Hematopoietic multipotent progenitor cell treated with erythropoietin and hydrocortisone succinate and interleukin-3 and kit ligand, for 17 days (in vitro differentiated cells): ENCODE data around the gene DIP2B.
"Not testable (repeated sequence)": the region's sequence is repeated elsewhere in the genome, so short reads cannot be mapped to it uniquely, and the experiment has no call there.

Source experiments
- DNase-seq: peaks from one replicate; pipeline ENCODE4 v3.0.0-alpha.2; 2015; ENCODE audit warnings: low spot score

The DIP2B gene

DNA sequence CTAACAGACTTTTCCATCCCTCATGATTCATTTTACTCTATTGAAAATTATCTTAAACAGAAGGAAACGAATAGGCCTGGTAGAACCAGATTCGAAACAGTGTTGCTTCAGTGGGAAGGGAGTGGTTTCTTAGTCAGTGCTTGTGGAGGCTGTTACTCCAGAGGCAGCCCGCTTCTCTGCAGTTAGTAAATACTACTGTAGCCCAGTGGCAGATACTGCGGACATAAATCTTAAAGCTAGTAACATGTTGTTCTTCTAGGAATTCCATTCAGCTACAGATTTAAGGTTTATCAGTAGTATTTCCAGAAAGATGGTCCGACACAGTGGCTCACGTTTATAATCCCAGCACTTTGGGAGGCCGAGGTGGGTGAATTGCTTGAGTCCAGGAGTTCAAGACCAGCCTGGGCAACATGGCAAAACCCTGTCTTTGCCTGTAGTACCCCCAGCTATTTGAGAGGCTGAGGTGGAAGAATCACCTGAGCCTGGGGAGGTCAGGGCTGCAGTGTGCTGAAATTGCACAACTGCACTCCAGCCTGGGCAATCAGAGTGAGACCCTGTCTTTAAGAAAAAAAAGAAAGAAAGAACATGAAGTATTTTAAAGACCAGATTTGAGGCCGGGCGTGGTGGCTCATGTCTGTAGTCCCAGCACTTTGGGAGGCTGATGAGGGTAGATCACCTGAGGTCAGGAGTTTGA, 45.9 kb downstream of the DIP2B start:
- no peak for DNase-seq

DNA sequence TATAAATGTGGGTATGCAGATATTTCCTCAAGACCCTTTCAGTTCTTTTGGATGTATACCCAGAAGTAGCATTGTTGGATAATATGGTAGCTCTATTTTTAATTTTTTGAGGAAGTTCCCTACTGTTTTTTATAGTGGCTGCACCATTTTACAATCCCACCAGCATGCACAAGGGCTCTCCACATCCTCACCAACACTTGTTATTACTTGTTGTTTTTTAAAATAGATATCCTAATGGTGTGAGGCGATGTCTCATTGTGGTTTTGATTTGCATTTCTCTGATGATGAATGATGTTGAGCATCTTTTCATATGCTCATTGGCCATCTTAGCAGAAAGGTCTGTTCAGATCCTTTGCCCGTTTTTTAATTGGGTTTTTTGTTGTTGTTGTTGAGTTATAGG, 47.1 kb downstream of the DIP2B start:
- no peak for DNase-seq

DNA sequence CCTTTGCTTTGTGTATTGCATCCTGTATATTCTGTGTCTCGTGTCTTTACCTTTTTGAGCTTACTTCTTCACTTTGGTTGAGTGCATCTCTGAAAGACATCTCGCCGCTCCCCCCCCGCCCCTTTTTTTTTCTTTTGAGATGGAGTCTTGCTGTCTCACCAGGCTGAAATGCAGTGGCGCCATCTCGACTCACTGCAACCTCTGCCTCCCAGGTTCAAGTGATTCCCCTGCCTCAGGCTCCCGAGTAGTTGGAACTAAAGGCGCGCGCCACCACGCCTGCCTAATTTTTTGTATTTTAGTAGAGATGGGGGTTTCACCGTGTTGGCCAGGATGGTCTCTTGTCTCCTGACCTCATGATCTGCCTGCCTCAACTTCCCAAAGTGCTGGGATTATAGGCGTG, 49.9 kb downstream of the DIP2B start:
- DNase-seq: no peak

DNA sequence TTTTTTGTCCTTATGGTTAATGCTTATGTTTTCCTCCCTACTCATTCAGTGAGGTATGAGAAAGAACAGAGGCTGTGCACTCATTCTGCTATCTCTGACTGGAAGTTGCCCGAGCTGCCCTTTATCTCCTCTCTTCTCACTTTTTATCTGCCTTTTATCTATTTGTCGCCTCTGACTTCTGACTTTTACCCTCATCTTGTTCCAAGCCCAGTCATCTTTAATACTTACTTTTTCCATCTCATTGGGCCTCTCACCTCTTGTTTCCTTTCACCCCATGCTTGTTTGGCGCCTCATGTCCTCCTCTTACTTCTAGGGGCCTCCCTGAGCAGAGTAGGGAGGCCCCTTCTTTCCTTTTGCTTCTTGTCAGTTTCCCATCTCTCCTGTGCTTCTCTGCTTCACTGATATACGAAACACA, 50.7 kb downstream of the DIP2B start:
- no peak for DNase-seq

DNA sequence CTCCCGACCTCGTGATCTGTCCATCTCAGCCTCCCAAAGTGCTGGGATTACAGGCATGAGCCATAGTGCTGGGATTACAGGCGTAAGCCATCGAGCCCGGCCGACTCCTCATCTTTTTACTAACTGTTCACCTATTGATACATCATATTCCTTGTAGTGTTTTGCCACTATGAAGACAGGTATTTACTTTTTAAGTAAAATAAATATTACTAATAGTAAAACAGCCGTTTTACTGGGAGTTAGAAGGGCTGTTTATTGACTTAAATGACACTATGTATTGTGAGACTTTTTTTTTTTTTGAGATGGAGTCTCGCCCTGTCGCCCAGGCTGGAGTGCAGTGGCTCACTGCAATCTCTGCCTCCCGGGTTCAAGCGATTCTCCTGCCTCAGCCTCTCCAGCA, 51.5 kb downstream of the DIP2B start:
- DNase-seq: no peak

DNA sequence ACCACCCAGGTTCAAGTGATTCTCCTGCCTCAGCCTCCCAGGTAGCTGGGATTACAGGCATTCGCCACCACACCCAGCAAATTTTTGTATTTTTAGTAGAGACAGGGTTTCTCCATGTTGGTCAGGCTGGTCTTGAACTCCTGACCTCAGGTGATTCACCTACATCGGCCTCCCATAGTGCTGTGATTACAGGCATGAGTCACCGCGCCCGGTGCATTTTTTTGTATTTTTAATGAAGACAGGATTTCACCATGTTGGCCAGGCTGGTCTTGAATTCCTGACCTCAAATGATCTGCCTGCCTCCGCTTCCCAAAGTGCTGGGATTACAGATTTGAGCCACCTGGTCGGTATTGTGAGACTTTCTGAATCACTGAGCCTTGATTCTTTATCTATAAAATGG, 52.0 kb downstream of the DIP2B start:
- not testable (repeated sequence) for DNase-seq

DNA sequence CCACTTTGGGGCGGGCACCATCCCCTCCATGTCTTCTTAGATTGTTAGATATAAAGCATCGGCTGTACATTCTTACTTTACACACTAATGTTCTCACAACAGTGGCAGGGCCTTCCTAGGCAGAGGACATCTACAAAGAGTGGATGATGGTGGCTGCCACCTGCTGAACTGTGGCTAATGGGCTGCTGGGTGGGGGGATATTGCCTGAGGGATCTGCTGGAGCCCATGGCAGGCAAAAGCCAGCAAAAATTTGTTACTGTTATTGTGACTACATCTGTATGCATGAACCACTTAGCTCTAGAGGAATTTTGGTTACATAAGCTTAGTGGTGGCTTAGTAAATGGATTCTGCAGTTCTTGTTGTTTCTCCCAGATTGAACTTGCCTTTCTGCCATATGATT, 52.6 kb downstream of the DIP2B start:
- no peak for DNase-seq

DNA sequence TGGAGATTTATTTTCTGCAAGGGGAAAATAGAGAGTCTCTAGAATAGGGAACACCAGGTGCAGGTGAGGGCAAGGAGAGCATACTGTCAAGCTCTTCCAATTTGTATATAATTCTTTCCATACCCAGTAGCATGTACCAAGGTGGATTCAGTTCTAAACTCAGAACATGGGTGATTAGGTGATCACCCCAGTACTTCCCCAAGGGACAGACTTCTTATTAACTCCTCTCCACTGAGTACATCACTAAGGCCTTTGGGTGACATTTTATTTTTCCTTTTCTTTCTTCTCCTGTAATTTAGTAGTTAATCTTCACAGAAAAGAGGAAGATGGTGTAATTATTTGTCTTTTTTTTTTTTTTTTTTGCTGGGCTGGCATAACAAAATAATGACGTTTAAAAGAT, 54.2 kb downstream of the DIP2B start:
- DNase-seq: no peak

DNA sequence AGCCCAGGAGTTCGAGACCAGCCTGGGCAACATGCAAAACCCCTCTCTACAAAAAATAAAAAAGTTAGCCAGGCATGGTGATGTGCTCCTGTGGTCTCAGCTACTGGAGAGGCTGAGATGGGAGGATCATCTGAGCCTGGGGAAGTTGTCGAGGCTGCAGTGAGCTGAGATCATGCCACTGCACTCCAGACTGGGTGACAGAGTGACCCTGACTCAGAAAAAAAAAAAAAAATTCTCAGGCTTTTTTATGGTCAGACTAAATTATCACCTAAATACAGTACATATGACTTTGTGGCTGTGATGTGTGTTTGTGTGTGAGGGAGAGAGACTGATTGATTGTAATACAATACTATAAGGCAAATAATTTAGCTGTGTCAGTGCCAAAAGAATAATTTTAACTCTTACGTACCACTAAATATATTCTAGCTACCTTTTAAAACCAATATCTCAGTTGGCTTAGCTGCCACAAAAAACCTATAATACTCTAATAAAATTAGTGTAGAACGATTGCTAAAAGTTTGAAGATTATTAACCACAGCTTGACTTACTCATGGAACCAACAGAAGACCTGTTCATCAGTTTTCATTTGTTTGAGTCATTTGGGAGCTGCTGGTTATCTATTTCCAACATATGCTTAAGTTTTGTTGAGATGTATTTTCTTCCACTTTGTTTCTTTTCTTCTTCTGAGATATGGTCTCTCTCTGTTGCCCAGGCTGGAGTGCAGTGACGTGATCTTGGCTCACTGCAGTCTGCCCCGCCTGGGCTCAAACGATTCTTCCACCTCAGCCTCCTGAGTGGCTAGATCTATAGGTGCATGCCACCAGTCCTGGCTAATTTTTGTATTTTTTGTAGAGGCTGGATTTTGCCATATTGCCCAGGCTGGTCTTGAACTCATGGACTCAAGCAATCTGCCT, 58.0 kb downstream of the DIP2B start:
- no peak for DNase-seq

DNA sequence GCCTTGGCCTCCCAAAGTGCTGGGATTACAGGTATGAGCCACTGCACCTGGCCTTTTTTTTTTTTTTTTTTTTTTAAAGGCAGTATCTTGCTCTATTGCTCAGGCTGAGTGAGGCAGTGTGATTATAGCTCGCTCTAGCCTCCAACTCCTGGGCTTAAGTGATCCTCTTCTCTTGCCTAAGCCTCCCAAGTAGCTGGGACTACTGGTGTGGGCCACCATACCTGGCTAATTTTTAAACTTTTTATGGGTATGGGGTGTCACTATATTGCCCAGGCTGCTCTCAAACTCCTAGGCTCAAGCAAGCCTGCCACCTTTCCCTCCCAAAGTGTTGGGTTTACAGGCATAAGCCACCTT, 58.6 kb downstream of the DIP2B start:
- DNase-seq: no peak

DNA sequence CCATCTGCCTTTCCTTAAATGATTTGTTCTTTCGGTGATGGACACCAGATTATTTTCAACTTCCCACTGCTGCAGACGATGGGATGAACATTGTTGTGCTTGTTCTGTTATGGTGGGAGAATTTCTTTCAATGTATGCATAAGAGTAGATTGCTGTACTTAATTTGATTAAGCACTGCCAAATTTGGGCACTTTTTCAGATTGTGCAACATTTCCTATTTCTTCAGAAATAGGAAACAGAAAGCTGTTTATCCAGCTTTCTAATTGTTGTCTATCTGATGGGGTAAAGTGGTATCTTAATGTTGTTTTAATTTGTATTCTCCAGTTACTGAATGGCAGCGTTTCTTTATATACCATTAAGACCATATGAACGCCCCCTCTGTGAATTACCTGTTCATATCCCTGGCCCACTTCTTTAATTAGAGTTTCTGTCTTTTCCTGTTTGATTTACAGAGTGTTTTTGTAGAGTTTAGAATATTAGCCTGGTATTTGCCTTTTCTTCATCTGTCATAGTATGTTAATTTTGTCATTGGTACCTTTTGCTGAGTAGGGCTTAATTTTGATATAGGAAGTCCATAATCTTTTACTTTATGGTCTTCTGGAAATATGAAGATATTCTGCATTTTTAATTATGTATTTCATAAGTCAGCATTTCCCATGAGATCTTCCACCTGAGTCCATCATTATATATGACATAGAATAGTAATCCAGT, 59.6 kb downstream of the DIP2B start:
- DNase-seq: no peak

DNA sequence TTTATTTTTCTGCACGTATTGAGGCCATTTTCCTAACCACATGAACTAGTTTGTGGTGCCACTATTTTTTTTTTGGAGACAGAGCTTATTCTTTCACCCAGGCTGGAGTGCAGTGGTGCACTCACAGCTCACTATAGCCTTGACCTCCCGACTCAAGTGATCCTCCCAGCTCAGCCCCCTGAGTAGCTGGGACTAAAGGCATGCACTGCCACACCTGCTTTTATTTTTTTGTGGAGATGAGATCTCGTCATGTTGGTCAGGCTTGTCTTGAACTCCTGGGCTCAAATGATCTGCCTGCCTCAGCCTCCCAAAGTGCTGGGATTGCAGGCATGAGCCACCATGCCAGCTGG, 60.1 kb downstream of the DIP2B start:
- DNase-seq: no peak

DNA sequence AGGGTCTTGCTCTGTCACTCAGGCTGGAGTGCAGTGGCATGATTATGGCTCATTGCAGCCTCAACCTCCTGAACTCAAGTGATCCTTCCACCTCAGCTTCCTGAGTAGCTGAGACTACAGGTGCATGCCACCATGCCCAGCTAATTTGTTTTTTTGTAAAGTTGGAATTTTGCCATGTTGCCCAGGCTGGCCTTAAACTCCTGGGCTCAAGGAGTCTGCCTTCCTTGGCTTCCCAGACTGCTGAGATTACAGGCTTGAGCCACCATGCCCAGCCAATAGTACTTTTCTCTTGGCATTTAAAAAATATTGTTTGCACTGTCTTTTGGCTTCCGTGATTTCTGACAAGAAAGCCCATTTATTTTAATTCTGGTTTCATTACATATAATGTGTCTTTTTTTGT, 61.3 kb downstream of the DIP2B start:
- DNase-seq: no peak

DNA sequence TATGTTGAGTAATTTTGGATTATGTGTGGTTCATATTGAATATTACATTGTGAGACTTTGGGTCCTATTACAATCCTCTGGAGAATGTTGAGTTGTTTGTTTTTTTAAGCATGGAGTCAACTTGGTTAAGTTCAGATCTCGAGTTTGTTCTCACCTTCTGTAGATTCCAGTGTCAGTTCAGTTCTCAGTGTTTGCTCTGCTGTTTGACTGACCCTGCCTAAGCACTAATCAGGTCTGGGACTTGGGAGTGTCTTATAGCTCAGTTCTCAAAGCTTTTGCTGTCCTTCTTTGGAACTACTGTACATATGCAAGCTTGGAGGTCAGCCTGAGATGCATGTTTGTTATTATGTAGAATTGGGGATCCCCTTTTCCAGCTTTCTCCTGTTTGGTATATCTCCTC, 63.1 kb downstream of the DIP2B start:
- DNase-seq: no peak

DNA sequence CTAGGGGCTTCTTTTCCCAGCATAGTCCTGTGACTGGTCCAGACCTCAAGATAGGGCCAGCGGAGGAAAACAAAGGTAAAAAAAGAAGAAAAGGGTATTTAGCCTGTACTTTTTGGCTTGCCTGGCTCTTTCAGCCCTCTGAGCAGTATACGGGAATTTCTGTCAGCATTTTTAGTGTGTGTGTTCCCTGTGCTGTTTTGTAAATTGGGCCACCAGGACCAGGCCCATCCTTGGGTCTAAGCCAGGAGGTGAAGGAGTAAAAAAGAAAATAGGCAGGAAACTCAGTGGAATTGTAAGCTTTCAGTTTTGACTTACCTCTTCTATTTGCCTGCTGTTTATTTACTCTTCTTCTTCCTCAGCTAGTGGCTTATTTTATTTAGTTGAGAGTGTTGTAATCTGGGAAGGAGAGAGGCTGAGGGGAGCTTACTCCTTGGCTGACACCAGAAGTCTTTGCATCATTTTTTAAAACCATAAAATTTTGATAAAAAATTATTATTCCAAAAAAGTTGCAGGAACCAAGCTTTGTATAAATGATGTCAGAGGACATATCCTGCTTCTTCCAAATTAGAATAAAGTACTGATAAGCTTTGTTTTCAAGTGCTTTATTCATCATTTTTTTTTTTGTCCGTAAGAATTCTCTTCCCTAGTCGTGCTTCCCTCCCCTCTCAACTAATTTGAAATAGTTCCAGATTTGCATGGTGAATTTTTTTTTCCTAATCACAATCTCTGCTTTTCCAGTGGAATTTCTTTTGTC, 63.7 kb downstream of the DIP2B start:
- no peak for DNase-seq

DNA sequence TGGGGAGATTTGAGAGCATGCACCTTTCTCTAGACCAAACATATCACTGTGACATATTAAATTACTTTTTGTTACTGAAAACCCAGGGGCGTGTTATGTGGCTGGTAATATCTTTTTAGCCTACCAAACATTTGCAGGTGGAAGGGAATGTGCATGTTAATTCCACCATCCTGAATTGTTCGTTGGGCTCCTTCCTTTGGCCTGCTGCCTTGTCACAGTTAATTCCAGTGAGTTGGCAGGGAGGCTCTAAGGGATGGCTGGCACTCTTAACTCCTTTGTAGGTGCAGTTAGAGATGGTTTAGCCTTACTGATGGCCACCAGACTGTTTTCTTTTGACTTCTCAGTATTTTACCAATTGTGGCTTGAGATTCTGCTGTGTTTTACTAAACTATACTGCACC, 64.5 kb downstream of the DIP2B start:
- no peak for DNase-seq

DNA sequence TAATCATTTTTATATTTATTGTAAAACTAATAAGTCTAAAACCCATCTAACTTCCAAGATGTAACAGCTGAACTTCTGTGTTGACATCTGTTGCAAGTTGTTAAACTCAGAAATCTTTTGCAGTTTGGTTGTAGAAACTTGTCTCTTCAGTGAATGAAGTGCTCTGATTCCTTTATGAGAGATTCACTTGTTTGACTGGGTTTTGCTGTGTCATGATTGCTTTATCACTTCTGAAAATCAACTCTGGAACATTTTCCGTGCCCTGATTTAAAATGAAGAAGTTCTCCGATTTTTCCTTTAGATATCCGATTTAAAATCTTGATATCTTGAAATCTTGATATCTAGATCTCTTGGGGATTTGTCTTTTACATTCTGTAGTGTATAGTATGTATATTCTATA, 65.1 kb downstream of the DIP2B start:
- DNase-seq: no peak

DNA sequence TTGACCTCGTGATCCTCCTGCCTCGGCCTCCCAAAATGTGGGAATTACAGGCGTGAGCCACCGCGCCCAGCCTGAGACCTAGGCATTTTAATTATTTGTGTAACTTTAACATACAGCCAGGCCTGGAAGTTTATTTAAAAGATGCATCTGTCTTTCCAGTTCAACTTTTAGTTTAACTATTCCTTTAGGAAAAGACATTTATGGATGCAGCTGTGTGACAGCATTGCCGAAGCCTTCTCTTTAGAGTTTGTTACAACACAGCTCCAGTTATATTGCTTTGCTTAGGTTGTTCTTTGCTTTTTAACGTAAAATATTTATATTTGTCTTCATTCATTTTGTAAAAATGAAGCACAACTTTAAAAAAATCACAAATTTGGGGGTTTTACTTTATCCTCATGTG, 67.0 kb downstream of the DIP2B start:
- DNase-seq: no peak

DNA sequence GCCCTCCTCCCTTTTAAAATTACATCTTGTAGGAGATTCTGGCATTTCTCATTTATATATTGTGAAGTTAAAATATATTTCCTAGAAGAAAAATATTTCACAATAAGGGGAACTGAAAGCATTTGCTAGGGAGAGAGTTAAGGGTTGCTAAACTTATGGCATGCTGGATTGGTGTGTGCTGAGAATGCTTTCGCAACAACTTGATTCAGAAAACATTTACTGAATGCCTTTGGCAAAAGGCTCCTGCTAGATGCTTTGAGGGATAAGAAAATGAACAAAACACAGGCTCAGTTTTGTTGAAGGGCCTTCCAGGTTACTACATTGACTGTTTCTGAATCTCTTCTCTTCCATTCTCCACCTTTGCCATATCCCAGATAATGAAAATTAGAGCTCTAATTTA, 67.5 kb downstream of the DIP2B start:
- DNase-seq: no peak

DNA sequence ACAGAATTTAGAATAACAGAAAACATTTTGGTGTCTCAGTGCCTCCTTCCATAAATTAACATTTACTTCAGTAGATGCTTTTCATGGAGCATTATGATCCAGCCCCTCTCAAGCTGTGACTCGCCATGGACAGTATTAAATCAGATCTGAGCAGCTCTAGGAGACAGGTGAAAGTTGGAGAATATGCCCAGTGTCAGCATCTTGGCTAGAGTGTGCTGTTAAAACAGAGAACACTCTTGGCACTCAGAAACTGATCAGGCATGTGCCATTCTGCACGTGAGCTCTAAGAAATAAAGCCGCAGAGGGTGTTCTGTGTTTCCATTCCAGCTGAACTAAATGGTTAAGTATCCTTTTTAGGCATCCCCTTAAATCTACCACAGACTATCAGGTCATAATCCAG, 68.0 kb downstream of the DIP2B start:
- no peak for DNase-seq

DNA sequence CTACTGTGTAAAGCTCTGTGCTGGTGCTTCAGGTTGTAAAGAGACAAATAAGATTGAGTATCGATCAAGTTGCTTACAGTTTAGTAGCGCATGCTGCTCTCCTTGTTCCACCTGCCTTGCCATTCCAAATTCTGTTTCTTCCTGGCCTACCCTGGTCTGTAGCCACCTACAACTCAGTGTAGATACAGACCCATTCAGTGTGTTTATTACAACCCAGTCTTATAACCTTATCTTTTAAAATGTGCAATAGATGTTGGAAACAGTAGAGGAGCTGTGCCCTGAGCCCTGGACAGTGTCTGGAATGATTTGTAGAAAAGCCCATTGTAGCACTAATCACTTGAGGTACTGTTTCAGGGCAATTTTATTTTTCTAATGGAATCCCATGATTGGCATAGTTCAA, 68.5 kb downstream of the DIP2B start:
- DNase-seq: no peak

DNA sequence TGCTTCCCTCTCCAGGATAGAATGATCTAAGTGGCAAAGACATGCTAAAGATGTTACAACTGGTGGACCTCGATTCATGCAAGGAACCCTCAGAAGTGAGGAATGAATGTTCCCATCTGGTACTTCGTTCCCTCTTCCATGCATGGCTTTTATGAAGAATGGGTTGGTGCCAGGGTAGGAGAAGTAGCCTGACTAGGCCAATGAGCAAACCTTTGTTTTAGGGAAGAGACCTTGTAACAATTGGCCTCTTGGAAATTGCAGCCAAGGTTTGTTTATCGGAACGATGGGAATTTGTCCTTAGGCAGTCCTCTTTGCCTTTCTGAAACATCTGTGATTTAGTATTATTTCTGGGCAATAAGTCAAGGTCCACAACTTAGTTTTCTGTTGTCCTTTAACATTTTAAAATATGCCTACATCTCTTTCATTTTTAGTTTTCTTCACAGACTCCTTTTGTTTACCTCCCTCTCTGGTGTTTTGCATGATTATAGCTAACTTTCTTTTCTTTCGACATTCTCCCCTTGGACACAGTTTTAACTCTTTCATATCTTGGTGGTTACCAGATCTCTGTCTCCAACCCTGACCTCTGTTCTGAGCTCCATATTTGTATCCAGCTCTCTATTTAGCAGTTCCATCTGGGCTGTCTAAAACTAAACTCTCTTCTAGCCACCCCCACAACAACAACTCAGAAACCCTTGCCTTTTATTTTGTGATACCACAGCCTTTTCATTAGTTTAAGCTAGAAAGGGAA, 70.0 kb downstream of the DIP2B start:
- no peak for DNase-seq
